VCaP (cell line): Measurements from ENCODE around the gene PPIH.
"Not testable (repeated sequence)": the region's sequence is repeated elsewhere in the genome, so short reads cannot be mapped to it uniquely, and the experiment has no call there.

Experiments used
- H3K27ac ChIP-seq: fragments of 450-650 bp; 2 replicates; pipeline ENCODE4 v1.5.1; 2017
- TF ChIP-seq, protein P1 (sequence below): fragments of 450-650 bp; conservative IDR thresholded peaks from 2 replicates; pipeline ENCODE4 v1.5.1; 2017; ENCODE audit warnings: mild to moderate bottlenecking, moderate library complexity

PPIH gene

DNA sequence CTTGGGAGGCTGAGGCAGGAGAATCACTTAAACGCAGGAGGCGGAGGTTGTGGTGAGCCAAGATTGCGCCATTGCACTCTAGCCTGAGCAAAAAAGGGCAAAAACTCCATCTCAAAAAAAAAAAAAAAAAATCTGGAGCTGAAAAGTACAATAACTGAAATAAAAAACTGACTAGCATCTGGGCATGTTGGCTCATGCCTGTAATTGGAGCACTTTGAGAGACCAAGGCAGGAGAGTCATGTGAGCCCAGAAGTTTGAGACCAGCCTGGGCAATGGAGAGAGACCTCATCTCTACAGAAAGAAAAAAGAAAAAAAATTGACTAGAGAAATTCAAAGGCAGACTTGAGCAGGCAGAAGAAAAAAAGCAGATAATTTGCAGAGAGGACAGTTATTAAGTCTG is 63.7 kb downstream of the PPIH start:
- TF ChIP-seq, protein P1, sequence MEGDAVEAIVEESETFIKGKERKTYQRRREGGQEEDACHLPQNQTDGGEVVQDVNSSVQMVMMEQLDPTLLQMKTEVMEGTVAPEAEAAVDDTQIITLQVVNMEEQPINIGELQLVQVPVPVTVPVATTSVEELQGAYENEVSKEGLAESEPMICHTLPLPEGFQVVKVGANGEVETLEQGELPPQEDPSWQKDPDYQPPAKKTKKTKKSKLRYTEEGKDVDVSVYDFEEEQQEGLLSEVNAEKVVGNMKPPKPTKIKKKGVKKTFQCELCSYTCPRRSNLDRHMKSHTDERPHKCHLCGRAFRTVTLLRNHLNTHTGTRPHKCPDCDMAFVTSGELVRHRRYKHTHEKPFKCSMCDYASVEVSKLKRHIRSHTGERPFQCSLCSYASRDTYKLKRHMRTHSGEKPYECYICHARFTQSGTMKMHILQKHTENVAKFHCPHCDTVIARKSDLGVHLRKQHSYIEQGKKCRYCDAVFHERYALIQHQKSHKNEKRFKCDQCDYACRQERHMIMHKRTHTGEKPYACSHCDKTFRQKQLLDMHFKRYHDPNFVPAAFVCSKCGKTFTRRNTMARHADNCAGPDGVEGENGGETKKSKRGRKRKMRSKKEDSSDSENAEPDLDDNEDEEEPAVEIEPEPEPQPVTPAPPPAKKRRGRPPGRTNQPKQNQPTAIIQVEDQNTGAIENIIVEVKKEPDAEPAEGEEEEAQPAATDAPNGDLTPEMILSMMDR: no peak
- H3K27ac ChIP-seq: no peak overlapping the region

GRCh38 chr1:42722403-42722802 is 64.2 kb downstream of the PPIH start:
- not testable (repeated sequence) for H3K27ac ChIP-seq

DNA sequence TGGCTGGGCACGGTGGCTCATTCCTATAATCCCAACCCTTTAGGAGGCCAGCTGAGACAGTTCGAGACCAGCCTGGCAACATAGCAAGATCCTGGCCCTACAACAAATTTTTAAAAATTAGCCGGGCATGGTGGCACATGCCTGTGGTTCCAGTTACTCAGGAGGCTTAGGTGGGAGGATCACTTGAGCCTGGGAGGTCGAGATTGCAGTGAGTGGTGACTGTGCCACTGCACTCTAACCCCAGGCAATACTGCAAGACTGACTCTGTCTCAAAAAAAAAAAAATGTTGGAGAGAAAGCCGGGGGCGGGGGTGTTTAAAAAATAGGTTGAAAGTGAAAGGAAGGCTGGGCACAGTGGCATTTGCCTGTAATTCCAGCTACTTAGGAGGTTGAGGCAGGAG is 65.3 kb downstream of the PPIH start:
- TF ChIP-seq, protein P1: no peak
- no peak overlapping the region for H3K27ac ChIP-seq

- not testable (repeated sequence) for H3K27ac ChIP-seq
Measured at GRCh38 chr1:42725820-42726219, 67.6 kb downstream of the PPIH start.
